Left lung (tissue), 10 donors: ENCODE results near the gene SRSF2. TPM values are rescaled to one million over a fixed set of nuclear protein-coding genes. Genes with fewer than 3 reads are reported as not detected.
A peak's percentile ranks its signal among the peaks of the same experiment; 100 is the strongest.
"Not testable (repeated sequence)": the region's sequence is repeated elsewhere in the genome, so short reads cannot be mapped to it uniquely, and the experiment has no call there.

ENCODE experiments used
- ATAC-seq: fragments of 200-7000 bp; cut with Tn5 transposase; one replicate; pipeline ENCODE4 v1.9.1; 2020; ENCODE audit warnings: moderate library complexity
- DNase-seq, 4 donors: peaks; one replicate each; pipeline ENCODE4 v3.0.0-alpha.2; 2013 to 2020
- H3K27ac ChIP-seq, 2 donors: fragments of 200-600 bp; sonication (generic) in 1 of 2; one replicate each; pipeline versions ENCODE4 v1.5.0 to v1.8.0; 2020 to 2021
- H3K27me3 ChIP-seq, 2 donors: fragments of 200-600 bp; sonication (generic) in 1 of 2; one replicate each; pipeline versions ENCODE4 v1.5.0 to v1.8.0; 2020 to 2021
- H3K36me3 ChIP-seq, 2 donors: fragments of 200-600 bp; sonication (generic) in 1 of 2; one replicate each; pipeline versions ENCODE4 v1.5.0 to v1.8.0; 2020 to 2021
- H3K4me1 ChIP-seq, 2 donors: fragments of 200-600 bp; one replicate each; pipeline ENCODE4 v1.8.0; 2021
- H3K4me3 ChIP-seq, 2 donors: fragments of 200-600 bp; sonication (generic) in 1 of 2; one replicate each; pipeline versions ENCODE4 v1.5.0 to v1.8.0; 2020 to 2021; ENCODE audit warnings: mild to moderate bottlenecking in 1 of 2
- H3K9me3 ChIP-seq, 2 donors: fragments of 200-600 bp; sonication (generic) in 1 of 2; one replicate each; pipeline versions ENCODE4 v1.5.0 to v1.8.0; 2020 to 2021
- intact Hi-C, 2 donors: fragments of 100-400 bp; cut with DNase I; formaldehyde crosslinking; loops; one replicate each; pipeline versions ENCODE4 v1.11.2 to v1.14.2; 2022
- polyA plus RNA-seq, 6 donors: library from polyadenylated mRNA; unstranded; fragments of 120-200 nt; gene quantifications; one replicate each; pipeline ENCODE4 v1.2.1, GENCODE V29; 2013; ENCODE audit not compliant: insufficient read length in 6 of 6
- total RNA-seq, 2 donors: library from RNA; stranded (reverse); fragmentation: NEBNext Ultra II Directional; extraction: Animal tissue kit (Norgen Biotek cat#: 25700); gene quantifications; one replicate each; pipeline ENCODE4 v1.2.1, GENCODE V29; 2021
- TF ChIP-seq, protein P1 (sequence below), 2 donors: fragments of 200-600 bp; sonication (generic) in 1 of 2; IDR thresholded peaks; one replicate each; pipeline versions ENCODE4 v1.5.0 to v1.8.0; 2021; ENCODE audit warnings: antibody characterized with exemption in 2 of 2
- donor health status: DM: no; HTN: yes; CAD: no.
- donor health status: DM: no; HTN: no; CAD: no.

Gene SRSF2
- total and polyA plus RNA-seq, 8 donors: 114 to 393 (median 356) TPM

DNA sequence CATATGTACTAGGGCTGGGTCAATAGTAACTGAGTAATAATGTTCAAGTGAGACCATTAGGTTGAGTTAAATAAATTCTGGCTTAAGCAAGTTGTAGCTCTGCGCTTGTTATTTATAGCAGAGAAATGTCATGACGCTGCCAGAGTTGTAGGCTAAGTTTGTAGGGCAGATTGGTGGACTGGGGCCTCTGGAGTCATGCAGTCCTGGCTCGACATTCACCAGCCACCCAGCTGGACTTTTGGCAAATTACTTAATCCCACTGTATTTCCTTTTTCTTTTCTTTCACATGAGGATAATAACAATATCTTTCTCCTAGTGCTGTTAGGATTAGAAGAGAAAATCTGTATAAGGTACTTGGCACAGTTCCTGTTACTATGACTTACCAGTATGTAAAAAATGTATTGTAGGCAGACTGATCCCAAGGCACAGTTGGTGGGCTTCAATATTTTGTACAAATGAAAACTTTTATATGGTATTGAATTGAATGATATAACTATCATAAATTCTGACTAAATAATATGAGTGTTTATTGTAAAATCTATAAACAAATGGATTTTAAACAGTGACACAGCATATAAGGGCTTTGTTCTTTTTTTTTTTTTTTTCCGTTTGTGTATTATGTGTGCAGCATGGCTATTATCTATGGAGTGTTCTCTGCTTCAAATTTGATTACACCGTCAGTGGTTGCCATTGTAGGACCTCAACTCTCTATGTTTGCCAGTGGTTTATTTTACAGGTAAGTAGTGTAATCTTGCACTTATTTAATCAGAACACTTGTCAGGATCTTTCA is 3.4 kb upstream of the SRSF2 start:
- Histone ChIP-seq H3K27me3 (no peaks in the 10 kb centered on the region), H3K4me3 (no peak overlapping the region), H3K9me3 (no peaks in the 10 kb centered on the region), H3K4me1 (peaks cover 8 to 30% of the 10 kb centered on the region in 2 donors), H3K36me3 (peaks cover 0 to 50% of the 10 kb centered on the region in 2 donors), H3K27ac (no peak overlapping the region)
- ATAC-seq: no peak
- DNase-seq: no peak
- intact Hi-C loops: no loop called here
- TF ChIP-seq, protein P1, sequence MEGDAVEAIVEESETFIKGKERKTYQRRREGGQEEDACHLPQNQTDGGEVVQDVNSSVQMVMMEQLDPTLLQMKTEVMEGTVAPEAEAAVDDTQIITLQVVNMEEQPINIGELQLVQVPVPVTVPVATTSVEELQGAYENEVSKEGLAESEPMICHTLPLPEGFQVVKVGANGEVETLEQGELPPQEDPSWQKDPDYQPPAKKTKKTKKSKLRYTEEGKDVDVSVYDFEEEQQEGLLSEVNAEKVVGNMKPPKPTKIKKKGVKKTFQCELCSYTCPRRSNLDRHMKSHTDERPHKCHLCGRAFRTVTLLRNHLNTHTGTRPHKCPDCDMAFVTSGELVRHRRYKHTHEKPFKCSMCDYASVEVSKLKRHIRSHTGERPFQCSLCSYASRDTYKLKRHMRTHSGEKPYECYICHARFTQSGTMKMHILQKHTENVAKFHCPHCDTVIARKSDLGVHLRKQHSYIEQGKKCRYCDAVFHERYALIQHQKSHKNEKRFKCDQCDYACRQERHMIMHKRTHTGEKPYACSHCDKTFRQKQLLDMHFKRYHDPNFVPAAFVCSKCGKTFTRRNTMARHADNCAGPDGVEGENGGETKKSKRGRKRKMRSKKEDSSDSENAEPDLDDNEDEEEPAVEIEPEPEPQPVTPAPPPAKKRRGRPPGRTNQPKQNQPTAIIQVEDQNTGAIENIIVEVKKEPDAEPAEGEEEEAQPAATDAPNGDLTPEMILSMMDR (IDR thresholded peaks at IDR 0.05): no peak

DNA sequence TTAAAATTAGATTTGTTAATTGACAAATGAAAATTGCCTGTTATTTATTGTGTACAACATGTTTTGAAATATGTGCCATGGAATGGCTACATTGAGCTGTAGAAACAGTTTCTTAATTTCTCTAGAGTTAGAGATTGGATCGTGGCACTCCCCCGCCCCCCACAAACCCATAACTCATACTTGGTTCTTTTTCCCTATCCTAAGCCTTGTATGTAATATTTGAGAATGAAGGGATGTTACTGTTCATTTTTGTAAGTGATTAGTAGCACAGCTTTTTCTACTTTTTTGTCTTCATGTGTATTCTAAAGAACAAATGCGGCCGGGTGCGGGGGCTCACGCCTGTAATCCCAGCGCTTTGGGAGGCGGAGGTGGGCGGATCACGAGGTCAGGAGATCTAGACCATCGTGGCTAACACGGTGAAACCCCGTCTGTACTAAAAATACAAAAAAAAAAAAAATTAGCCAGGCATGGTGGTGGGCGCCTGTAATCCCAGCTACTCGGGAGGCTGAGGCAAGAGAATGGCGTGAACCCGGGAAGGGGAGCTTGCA is 2.5 kb upstream of the SRSF2 start:
- ATAC-seq, DNase-seq, H3K27me3 ChIP-seq, H3K9me3 ChIP-seq, intact Hi-C loops, H3K27ac ChIP-seq: not testable (repeated sequence)
- H3K4me3 ChIP-seq: peak overlapping the region in 1 of 2 donors; percentile 97
- peaks cover 11 to 39% of the 10 kb centered on the region in 2 donors for H3K4me1 ChIP-seq
- peaks cover 0 to 49% of the 10 kb centered on the region in 2 donors for H3K36me3 ChIP-seq

DNA sequence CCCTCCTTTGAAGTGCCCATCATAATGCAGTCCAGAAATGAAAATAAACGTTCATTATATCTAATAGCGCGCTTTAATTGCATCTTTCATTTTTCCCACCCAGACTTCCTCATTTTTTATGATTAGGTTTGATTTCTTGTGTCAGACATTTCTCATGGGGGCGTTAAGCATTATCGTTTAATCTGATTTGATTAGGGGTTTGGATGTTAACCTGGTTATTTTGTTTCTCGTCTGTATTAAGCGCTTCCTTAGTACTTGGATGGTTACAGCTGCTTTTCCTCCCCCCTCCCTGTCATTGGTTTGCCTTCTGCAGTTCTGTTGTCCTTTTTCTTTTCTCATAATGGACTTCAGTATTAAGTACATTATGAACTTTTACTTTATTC is 1.3 kb upstream of the SRSF2 start:
- TF ChIP-seq, protein P1 (IDR thresholded peaks at IDR 0.05): no peak
- Histone ChIP-seq H3K36me3 (peaks cover 0 to 49% of the 10 kb centered on the region in 2 donors), H3K4me1 (peaks cover 22 to 50% of the 10 kb centered on the region in 2 donors), H3K9me3 (no peaks in the 10 kb centered on the region), H3K27ac (peak overlapping the region; percentile 99), H3K27me3 (no peaks in the 10 kb centered on the region), H3K4me3 (peak overlapping the region; percentile 97 to 98)
- DNase-seq (no peak), ATAC-seq (no peak)
- intact Hi-C loops: no loop called here

DNA sequence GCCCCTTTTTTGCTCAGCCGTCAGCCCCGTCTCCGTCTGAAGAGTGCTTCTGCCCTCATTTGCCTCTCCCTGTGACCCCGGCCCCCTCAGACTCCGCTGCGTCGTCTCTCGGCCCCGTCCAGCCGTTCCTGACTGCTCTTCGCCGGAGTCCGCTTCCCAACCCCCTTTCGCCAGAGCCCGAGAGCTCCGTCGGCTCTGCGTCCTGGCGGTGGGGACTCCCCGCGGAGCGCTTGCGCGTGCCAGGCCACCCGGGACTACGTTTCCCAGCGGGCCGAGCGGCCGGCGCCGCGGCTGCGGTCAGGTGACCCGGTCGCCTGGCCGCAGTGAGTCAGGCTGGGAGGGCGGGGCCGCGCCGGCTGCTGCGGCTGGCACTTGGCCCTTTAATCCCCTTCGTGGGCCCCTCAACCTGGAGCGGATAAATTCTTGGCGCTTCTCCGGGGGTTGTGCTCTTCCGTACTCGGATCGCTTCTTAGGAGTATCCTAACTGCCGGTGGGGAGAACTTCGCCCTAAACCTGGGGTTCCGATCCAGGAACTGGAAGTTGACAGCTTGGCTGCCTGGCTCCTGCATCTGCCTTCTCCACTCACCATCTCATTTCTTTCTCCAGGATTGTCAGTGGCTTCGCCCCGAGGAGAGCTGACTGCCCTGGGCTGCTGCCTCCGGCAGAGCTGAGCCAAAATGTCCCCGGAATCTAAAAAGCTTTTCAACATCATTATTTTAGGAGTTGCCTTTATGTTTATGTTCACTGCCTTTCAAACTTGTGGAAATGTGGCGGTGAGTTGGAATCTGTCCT is 741 bp upstream of the SRSF2 start, which contains the start of gene MFSD11:
Gene MFSD11, plus strand, starts transcription at position 444 of the 792 bp plus-strand sequence. Its CDS starts 234 bp downstream, at position 678.
- peaks cover 0 to 49% of the 10 kb centered on the region in 2 donors for H3K36me3 ChIP-seq
- H3K27me3 ChIP-seq: no peaks in the 10 kb centered on the region

More for the DNA sequence above, 741 bp upstream of the SRSF2 start, which contains the start of gene MFSD11:
- H3K4me1 ChIP-seq: peaks cover 22 to 56% of the 10 kb centered on the region in 2 donors
- no peaks in the 10 kb centered on the region for H3K9me3 ChIP-seq
- DNase-seq (peak in 3 of 4 donors; percentile 93 to 98 (median 98)), ATAC-seq (peak; percentile 83)
- H3K27ac ChIP-seq: peak within 1 kb of the TSS; percentile 99
- TF ChIP-seq, protein P1 (IDR thresholded peaks at IDR 0.05): no peak
- H3K4me3 ChIP-seq: peak within 1 kb of the TSS; percentile 97 to 98
- intact Hi-C loops: no loop called here
